ENCODE results near the gene DDR1.
A peak's percentile ranks its signal among the peaks of the same experiment; 100 is the strongest.

Gene DDR1

DNA sequence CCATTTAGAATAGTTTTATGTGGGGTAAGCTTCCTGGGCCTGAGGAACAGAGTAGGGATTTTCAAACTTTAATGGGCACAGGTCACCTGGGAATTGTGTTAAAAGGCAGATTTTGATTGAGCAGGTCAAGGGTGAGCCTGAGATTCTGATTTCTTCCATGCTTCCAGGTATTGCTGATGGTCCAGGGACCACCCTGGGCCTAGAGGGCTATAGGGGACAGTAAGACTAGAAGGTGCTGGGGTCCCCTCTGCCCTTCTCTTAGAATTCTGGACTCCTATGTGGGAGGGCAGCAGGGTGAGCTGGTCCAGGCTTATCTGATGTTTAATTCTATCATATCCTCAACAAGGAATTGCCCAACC lies 2.6 kb downstream of the DDR1 start:
- no peak overlapping the region for H3K23ac ChIP-seq (ENCODE audit: low read depth, low read length, poor library complexity)
- peaks cover 30% of the 10 kb centered on the region for H3K79me1 ChIP-seq (ENCODE audit: low read depth, low read length)
- no peak overlapping the region for H4K8ac ChIP-seq (ENCODE audit: low read depth, low read length)
- no peak overlapping the region for H2BK15ac ChIP-seq (ENCODE audit: low read length)
- peak overlapping the region; percentile 61 for H3K4me2 ChIP-seq (ENCODE audit: insufficient read depth, low read length, poor library complexity, severe bottlenecking)
- no peaks in the 10 kb centered on the region for H3K27me3 ChIP-seq (ENCODE audit: control insufficient read depth in 3 of 3, insufficient read depth in 3 of 3, low read depth in 1 of 3, low read length in 3 of 3)
- peak overlapping the region; percentile 99 for H3K27ac ChIP-seq (replicated peaks; ENCODE audit: low read length)
- no peak overlapping the region for H4K91ac ChIP-seq (ENCODE audit: low read depth, low read length, poor library complexity)
- H2AFZ ChIP-seq (ENCODE audit: low read length), result no peak overlapping the region
- H2BK12ac ChIP-seq (ENCODE audit: low read length), result peak overlapping the region; percentile 60
- no peak overlapping the region for H2AK5ac ChIP-seq (ENCODE audit: low read depth, low read length)
- DNase-seq (ENCODE audit: low spot score), result no peak
- H3K4me1 ChIP-seq (ENCODE audit: control insufficient read depth in 2 of 2, insufficient read depth in 1 of 2, low read depth in 1 of 2, low read length in 2 of 2), result peaks cover 38 to 41% of the 10 kb centered on the region in 2 donors
- H3K4ac ChIP-seq (ENCODE audit: low read length), result no peak overlapping the region
- H3K9ac ChIP-seq (ENCODE audit: low read depth, low read length, poor library complexity), result peak overlapping the region; percentile 7
- peak overlapping the region; percentile 95 for H3K18ac ChIP-seq (ENCODE audit: low read length)
- peak overlapping the region; percentile 9 to 61 for H3K4me3 ChIP-seq (ENCODE audit: low read length in 2 of 2)
- H3K14ac ChIP-seq (ENCODE audit: low read length), result no peak overlapping the region
- H3K9me3 ChIP-seq (replicated peaks in 1 of 2; ENCODE audit: control insufficient read depth in 2 of 2, insufficient read depth in 1 of 2, low read depth in 1 of 2, low read length in 2 of 2), result no peaks in the 10 kb centered on the region
- H3K36me3 ChIP-seq (replicated peaks in 1 of 2; ENCODE audit: control insufficient read depth in 2 of 2, insufficient read depth in 2 of 2, low read length in 2 of 2), result peaks cover 32 to 62% of the 10 kb centered on the region in 2 donors
- H2BK5ac ChIP-seq (ENCODE audit: low read length), result peak overlapping the region; percentile 93
- no peak overlapping the region for H2BK120ac ChIP-seq (ENCODE audit: low read depth, low read length)

DNA sequence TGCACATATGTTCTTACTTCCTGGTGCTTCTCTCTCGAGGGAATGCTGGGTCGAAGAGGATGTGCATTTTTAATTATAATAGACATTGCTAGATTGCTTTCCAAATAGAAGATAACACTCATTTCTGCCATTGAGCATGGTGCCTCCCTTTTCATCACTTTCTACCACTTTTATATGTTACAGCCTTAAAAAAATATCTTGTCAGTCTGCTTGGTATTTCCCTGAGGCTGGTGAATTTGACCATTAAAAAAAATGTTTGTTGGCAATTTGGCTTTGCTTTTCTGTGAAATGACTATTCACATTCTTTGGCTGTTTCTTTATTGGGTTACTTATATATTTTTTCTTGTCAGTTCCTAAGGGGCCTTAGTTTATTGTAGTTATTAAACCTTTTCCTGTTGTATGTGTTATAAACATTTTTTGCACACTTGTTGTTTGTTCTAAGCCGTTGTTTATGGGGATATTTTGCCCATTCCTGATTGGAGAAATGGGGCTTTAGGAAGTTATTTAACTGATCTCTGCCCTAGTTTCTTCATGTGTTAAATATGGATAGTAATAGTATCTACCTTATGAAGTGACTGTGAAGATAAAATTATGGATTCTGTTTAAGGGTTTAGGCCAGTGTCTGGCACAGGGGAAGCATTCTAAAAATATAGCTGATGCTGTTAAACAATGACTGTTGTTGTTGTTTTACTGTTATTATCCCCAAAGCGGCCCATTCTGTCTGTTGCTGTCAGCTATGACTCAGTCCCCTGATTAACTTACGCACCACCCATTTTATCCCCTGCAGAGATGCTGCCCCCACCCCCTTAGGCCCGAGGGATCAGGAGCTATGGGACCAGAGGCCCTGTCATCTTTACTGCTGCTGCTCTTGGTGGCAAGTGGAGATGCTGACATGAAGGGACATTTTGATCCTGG lies 3.8 kb downstream of the DDR1 start:
- Histone ChIP-seq H3K4me2 (ENCODE audit: insufficient read depth, low read length, poor library complexity, severe bottlenecking) (no peak overlapping the region), H3K27me3 (ENCODE audit: control insufficient read depth in 3 of 3, insufficient read depth in 3 of 3, low read depth in 1 of 3, low read length in 3 of 3) (no peaks in the 10 kb centered on the region), H3K9me3 (replicated peaks in 1 of 2; ENCODE audit: control insufficient read depth in 2 of 2, insufficient read depth in 1 of 2, low read depth in 1 of 2, low read length in 2 of 2) (no peaks in the 10 kb centered on the region), H3K36me3 (replicated peaks in 1 of 2; ENCODE audit: control insufficient read depth in 2 of 2, insufficient read depth in 2 of 2, low read length in 2 of 2) (peaks cover 42 to 75% of the 10 kb centered on the region in 2 donors), H2BK15ac (ENCODE audit: low read length) (peak overlapping the region; percentile 46), H3K18ac (ENCODE audit: low read length) (peak overlapping the region; percentile 24), H2BK120ac (ENCODE audit: low read depth, low read length) (no peak overlapping the region), H3K4me3 (ENCODE audit: low read length in 2 of 2) (peak overlapping the region in 1 of 2 donors; percentile 1), H4K8ac (ENCODE audit: low read depth, low read length) (no peak overlapping the region), H3K27ac (replicated peaks; ENCODE audit: low read length) (no peak overlapping the region), H3K79me1 (ENCODE audit: low read depth, low read length) (peaks cover 35% of the 10 kb centered on the region), H2BK12ac (ENCODE audit: low read length) (no peak overlapping the region), H2BK5ac (ENCODE audit: low read length) (no peak overlapping the region), H2AFZ (ENCODE audit: low read length) (no peak overlapping the region), H3K23ac (ENCODE audit: low read depth, low read length, poor library complexity) (peak overlapping the region; percentile 83), H3K4ac (ENCODE audit: low read length) (no peak overlapping the region), H4K91ac (ENCODE audit: low read depth, low read length, poor library complexity) (no peak overlapping the region), H3K9ac (ENCODE audit: low read depth, low read length, poor library complexity) (peak overlapping the region; percentile 56), H3K4me1 (ENCODE audit: control insufficient read depth in 2 of 2, insufficient read depth in 1 of 2, low read depth in 1 of 2, low read length in 2 of 2) (peaks cover 31 to 37% of the 10 kb centered on the region in 2 donors), H2AK5ac (ENCODE audit: low read depth, low read length) (peak overlapping the region; percentile 98), H3K14ac (ENCODE audit: low read length) (no peak overlapping the region)
- no peak for DNase-seq (ENCODE audit: low spot score)
- WGBS, 2 donors (ENCODE audit: extremely low coverage in 2 of 2, insufficient read length in 2 of 2, insufficient replicate concordance in 1 of 2), result no CpG with 5 or more reads among the region's 6 CpGs

DNA sequence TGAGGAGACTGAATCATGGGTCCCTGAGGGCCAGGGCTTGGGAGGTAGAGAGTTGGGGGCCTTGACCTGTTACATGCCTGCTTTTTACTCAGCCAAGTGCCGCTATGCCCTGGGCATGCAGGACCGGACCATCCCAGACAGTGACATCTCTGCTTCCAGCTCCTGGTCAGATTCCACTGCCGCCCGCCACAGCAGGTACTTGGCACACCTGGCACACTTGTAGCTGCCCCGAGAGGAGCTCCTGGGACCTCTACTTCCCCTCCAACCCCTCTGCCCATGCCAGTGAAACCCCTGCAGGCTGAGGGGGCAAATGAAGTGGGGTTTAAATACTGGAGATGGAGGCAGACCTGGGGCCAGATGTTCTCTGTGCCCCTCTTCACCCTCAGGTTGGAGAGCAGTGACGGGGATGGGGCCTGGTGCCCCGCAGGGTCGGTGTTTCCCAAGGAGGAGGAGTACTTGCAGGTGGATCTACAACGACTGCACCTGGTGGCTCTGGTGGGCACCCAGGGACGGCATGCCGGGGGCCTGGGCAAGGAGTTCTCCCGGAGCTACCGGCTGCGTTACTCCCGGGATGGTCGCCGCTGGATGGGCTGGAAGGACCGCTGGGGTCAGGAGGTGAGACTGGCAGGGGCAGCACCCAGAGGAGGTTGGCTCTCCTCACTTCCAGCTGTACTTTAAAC lies 4.6 kb downstream of the DDR1 start:
- peak overlapping the region; percentile 84 for H3K14ac ChIP-seq (ENCODE audit: low read length)
- H3K9ac ChIP-seq (ENCODE audit: low read depth, low read length, poor library complexity), result peak overlapping the region; percentile 56
- WGBS, 2 donors (ENCODE audit: extremely low coverage in 2 of 2, insufficient read length in 2 of 2, insufficient replicate concordance in 1 of 2), result no CpG with 5 or more reads among the region's 18 CpGs
- peak overlapping the region; percentile 8 for H2BK120ac ChIP-seq (ENCODE audit: low read depth, low read length)
- H2BK15ac ChIP-seq (ENCODE audit: low read length), result peak overlapping the region; percentile 46
- H3K79me1 ChIP-seq (ENCODE audit: low read depth, low read length), result peaks cover 38% of the 10 kb centered on the region
- H3K27me3 ChIP-seq (ENCODE audit: control insufficient read depth in 3 of 3, insufficient read depth in 3 of 3, low read depth in 1 of 3, low read length in 3 of 3), result no peaks in the 10 kb centered on the region
- H2AFZ ChIP-seq (ENCODE audit: low read length), result no peak overlapping the region
- no peak overlapping the region for H4K8ac ChIP-seq (ENCODE audit: low read depth, low read length)
- H3K36me3 ChIP-seq (replicated peaks in 1 of 2; ENCODE audit: control insufficient read depth in 2 of 2, insufficient read depth in 2 of 2, low read length in 2 of 2), result peaks cover 49 to 82% of the 10 kb centered on the region in 2 donors
- no peak for DNase-seq (ENCODE audit: low spot score)
- H2AK5ac ChIP-seq (ENCODE audit: low read depth, low read length), result peak overlapping the region; percentile 98
- no peak overlapping the region for H3K27ac ChIP-seq (replicated peaks; ENCODE audit: low read length)
- H4K91ac ChIP-seq (ENCODE audit: low read depth, low read length, poor library complexity), result no peak overlapping the region
- no peak overlapping the region for H3K4ac ChIP-seq (ENCODE audit: low read length)
- H2BK12ac ChIP-seq (ENCODE audit: low read length), result peak overlapping the region; percentile 32
- H3K9me3 ChIP-seq (replicated peaks in 1 of 2; ENCODE audit: control insufficient read depth in 2 of 2, insufficient read depth in 1 of 2, low read depth in 1 of 2, low read length in 2 of 2), result no peaks in the 10 kb centered on the region
- H3K23ac ChIP-seq (ENCODE audit: low read depth, low read length, poor library complexity), result peak overlapping the region; percentile 83
- peaks cover 29 to 34% of the 10 kb centered on the region in 2 donors for H3K4me1 ChIP-seq (ENCODE audit: control insufficient read depth in 2 of 2, insufficient read depth in 1 of 2, low read depth in 1 of 2, low read length in 2 of 2)
- H3K18ac ChIP-seq (ENCODE audit: low read length), result peak overlapping the region; percentile 24
- peak overlapping the region in 1 of 2 donors; percentile 1 for H3K4me3 ChIP-seq (ENCODE audit: low read length in 2 of 2)
- H3K4me2 ChIP-seq (ENCODE audit: insufficient read depth, low read length, poor library complexity, severe bottlenecking), result no peak overlapping the region
- H2BK5ac ChIP-seq (ENCODE audit: low read length), result no peak overlapping the region

DNA sequence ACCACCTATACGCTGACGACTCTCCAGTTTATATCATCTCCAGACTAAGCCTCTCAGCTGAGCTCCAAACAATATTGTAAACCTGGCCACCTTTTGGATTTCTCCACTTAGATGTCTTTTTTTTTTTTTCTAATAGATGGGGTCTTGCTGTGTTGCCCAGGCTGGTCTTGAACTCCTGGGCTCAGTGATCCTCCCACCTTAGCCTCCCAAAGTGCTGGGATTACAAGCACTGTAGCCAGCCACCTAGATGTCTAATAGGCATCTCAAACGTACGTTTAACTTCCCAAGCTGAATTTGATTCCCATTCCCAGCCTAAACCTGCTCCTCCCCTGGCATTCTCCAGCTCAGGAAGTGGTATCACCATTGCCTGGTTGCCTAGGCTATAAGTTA lies 5.2 kb downstream of the DDR1 start:
- Histone ChIP-seq H3K27ac (replicated peaks; ENCODE audit: low read length) (no peak overlapping the region), H3K18ac (ENCODE audit: low read length) (no peak overlapping the region), H3K4me2 (ENCODE audit: insufficient read depth, low read length, poor library complexity, severe bottlenecking) (no peak overlapping the region), H4K91ac (ENCODE audit: low read depth, low read length, poor library complexity) (no peak overlapping the region), H3K9ac (ENCODE audit: low read depth, low read length, poor library complexity) (no peak overlapping the region), H2BK12ac (ENCODE audit: low read length) (no peak overlapping the region), H3K23ac (ENCODE audit: low read depth, low read length, poor library complexity) (no peak overlapping the region), H3K4me3 (ENCODE audit: low read length in 2 of 2) (no peak overlapping the region), H3K4me1 (ENCODE audit: control insufficient read depth in 2 of 2, insufficient read depth in 1 of 2, low read depth in 1 of 2, low read length in 2 of 2) (peaks cover 29 to 36% of the 10 kb centered on the region in 2 donors), H2BK15ac (ENCODE audit: low read length) (no peak overlapping the region), H3K14ac (ENCODE audit: low read length) (no peak overlapping the region), H4K8ac (ENCODE audit: low read depth, low read length) (no peak overlapping the region), H3K27me3 (ENCODE audit: control insufficient read depth in 3 of 3, insufficient read depth in 3 of 3, low read depth in 1 of 3, low read length in 3 of 3) (no peaks in the 10 kb centered on the region), H3K36me3 (replicated peaks in 1 of 2; ENCODE audit: control insufficient read depth in 2 of 2, insufficient read depth in 2 of 2, low read length in 2 of 2) (peaks cover 54 to 88% of the 10 kb centered on the region in 2 donors), H3K9me3 (replicated peaks in 1 of 2; ENCODE audit: control insufficient read depth in 2 of 2, insufficient read depth in 1 of 2, low read depth in 1 of 2, low read length in 2 of 2) (no peaks in the 10 kb centered on the region), H2AFZ (ENCODE audit: low read length) (no peak overlapping the region), H2BK5ac (ENCODE audit: low read length) (no peak overlapping the region), H3K4ac (ENCODE audit: low read length) (no peak overlapping the region), H3K79me1 (ENCODE audit: low read depth, low read length) (peaks cover 42% of the 10 kb centered on the region), H2AK5ac (ENCODE audit: low read depth, low read length) (peak overlapping the region; percentile 98), H2BK120ac (ENCODE audit: low read depth, low read length) (peak overlapping the region; percentile 8)
- WGBS, 2 donors (ENCODE audit: extremely low coverage in 2 of 2, insufficient read length in 2 of 2, insufficient replicate concordance in 1 of 2), result no CpG with 5 or more reads among the region's 4 CpGs
- no peak for DNase-seq (ENCODE audit: low spot score)
